HepG2 (cell line): Measurements from ENCODE around the gene DACT2. TPM values are rescaled to one million over a fixed set of nuclear protein-coding genes. Genes with fewer than 3 reads are reported as not detected.

Experiments
- ADNP ChIP-seq: sonication (generic); formaldehyde crosslinking; IDR thresholded peaks from 2 replicates; pipeline ENCODE4 v1.4.0; 2020; ENCODE audit warnings: missing genetic modification reagents
- CBFB ChIP-seq: sonication (generic); formaldehyde crosslinking; IDR thresholded peaks from 2 replicates; pipeline ENCODE4 v1.4.0; 2020; ENCODE audit warnings: missing genetic modification reagents
- CERS6 ChIP-seq: sonication (generic); formaldehyde crosslinking; IDR thresholded peaks from 2 replicates; pipeline ENCODE4 v1.5.0; 2020; ENCODE audit warnings: missing genetic modification reagents
- ELF3 ChIP-seq: IDR thresholded peaks from 2 replicates; pipeline ENCODE4 v1.6.1; 2016; ENCODE audit warnings: missing genetic modification reagents, missing compliant biosample characterization
- GTF3A ChIP-seq: sonication (generic); formaldehyde crosslinking; conservative IDR thresholded peaks from 2 replicates; pipeline ENCODE4 v1.4.0; 2020; ENCODE audit warnings: mild to moderate bottlenecking, missing genetic modification reagents
- KDM6A ChIP-seq: IDR thresholded peaks from 2 replicates; pipeline ENCODE4 v1.6.1; 2016; ENCODE audit warnings: low read depth
- MTF1 ChIP-seq: sonication (generic); formaldehyde crosslinking; IDR thresholded peaks from 2 replicates; pipeline ENCODE4 v1.5.0; 2020; ENCODE audit warnings: missing genetic modification reagents
- MXD4 ChIP-seq: IDR thresholded peaks from 2 replicates; pipeline ENCODE4 v1.6.1; 2016; ENCODE audit warnings: mild to moderate bottlenecking, missing biosample characterization, missing genetic modification reagents
- SAFB2 ChIP-seq: sonication (generic); formaldehyde crosslinking; IDR thresholded peaks from 2 replicates; pipeline ENCODE4 v1.5.1; 2020; ENCODE audit warnings: missing genetic modification reagents, low read depth, mild to moderate bottlenecking, borderline replicate concordance
- ZC3H13 ChIP-seq: sonication (generic); formaldehyde crosslinking; IDR thresholded peaks from 2 replicates; pipeline ENCODE4 v1.8.1; 2023; ENCODE audit warnings: mild to moderate bottlenecking, missing genetic modification reagents, moderate library complexity
- ZFP36L1 ChIP-seq: sonication (generic); formaldehyde crosslinking; IDR thresholded peaks from 2 replicates; pipeline ENCODE4 v1.8.0; 2022; ENCODE audit warnings: mild to moderate bottlenecking, missing genetic modification reagents, moderate library complexity
- ZNF451 ChIP-seq: sonication (generic); formaldehyde crosslinking; IDR thresholded peaks from 2 replicates; pipeline ENCODE4 v1.5.0; 2020; ENCODE audit warnings: mild to moderate bottlenecking, missing genetic modification reagents
- ZNF777 ChIP-seq: sonication (generic); formaldehyde crosslinking; IDR thresholded peaks from 2 replicates; pipeline ENCODE4 v1.4.0; 2020; ENCODE audit warnings: missing genetic modification reagents
- polyA plus RNA-seq, 8 experiments: library from polyadenylated mRNA; depleted of rRNA in 3 of 8; stranded (reverse) in 7 of 8; unstranded in 1 of 8; fragments of >200 nt; fragmentation: Illumina TruSeq in 4 of 8; extraction: Trizol in 4 of 8; gene quantifications; 2 replicates each; pipeline versions ENCODE4 v1.2.1 to v1.2.3, GENCODE V29; 2011 to 2016; ENCODE audit warnings: low read depth in 4 of 8, missing spikeins in 1 of 8, mixed read lengths in 1 of 8; ENCODE audit not compliant: insufficient read depth in 1 of 8
- total RNA-seq, 5 experiments: library from RNA; depleted of rRNA; stranded (reverse); fragments of >200 nt; fragmentation: Illumina TruSeq; extraction: Trizol; gene quantifications; 2 replicates each; pipeline ENCODE4 v1.2.3, GENCODE V29; 2016; ENCODE audit warnings: low read depth in 1 of 5
- TF ChIP-seq, protein P1 (sequence below): sonication (generic); formaldehyde crosslinking; IDR thresholded peaks from 2 replicates; pipeline ENCODE4 v1.5.0; 2020; ENCODE audit warnings: mild to moderate bottlenecking, missing genetic modification reagents, borderline replicate concordance
- TF ChIP-seq, protein P2 (sequence below): sonication (generic); formaldehyde crosslinking; IDR thresholded peaks from 2 replicates; pipeline ENCODE4 v1.5.0; 2020; ENCODE audit warnings: mild to moderate bottlenecking, missing genetic modification reagents
- TF ChIP-seq, protein P3 (sequence below): sonication (generic); formaldehyde crosslinking; IDR thresholded peaks from 2 replicates; pipeline ENCODE4 v1.8.0; 2022; ENCODE audit warnings: missing genetic modification reagents, mild to moderate bottlenecking, inconsistent platforms, borderline replicate concordance

Gene DACT2
- total and polyA plus RNA-seq, 2 of the 13 experiments (the other 11 are each of a cell fraction or from before 2014, with no cell fraction given), result 0.15 TPM; not detected in 1

- TF ChIP-seq ELF3, result peak; percentile 90
- TF ChIP-seq, protein P1, sequence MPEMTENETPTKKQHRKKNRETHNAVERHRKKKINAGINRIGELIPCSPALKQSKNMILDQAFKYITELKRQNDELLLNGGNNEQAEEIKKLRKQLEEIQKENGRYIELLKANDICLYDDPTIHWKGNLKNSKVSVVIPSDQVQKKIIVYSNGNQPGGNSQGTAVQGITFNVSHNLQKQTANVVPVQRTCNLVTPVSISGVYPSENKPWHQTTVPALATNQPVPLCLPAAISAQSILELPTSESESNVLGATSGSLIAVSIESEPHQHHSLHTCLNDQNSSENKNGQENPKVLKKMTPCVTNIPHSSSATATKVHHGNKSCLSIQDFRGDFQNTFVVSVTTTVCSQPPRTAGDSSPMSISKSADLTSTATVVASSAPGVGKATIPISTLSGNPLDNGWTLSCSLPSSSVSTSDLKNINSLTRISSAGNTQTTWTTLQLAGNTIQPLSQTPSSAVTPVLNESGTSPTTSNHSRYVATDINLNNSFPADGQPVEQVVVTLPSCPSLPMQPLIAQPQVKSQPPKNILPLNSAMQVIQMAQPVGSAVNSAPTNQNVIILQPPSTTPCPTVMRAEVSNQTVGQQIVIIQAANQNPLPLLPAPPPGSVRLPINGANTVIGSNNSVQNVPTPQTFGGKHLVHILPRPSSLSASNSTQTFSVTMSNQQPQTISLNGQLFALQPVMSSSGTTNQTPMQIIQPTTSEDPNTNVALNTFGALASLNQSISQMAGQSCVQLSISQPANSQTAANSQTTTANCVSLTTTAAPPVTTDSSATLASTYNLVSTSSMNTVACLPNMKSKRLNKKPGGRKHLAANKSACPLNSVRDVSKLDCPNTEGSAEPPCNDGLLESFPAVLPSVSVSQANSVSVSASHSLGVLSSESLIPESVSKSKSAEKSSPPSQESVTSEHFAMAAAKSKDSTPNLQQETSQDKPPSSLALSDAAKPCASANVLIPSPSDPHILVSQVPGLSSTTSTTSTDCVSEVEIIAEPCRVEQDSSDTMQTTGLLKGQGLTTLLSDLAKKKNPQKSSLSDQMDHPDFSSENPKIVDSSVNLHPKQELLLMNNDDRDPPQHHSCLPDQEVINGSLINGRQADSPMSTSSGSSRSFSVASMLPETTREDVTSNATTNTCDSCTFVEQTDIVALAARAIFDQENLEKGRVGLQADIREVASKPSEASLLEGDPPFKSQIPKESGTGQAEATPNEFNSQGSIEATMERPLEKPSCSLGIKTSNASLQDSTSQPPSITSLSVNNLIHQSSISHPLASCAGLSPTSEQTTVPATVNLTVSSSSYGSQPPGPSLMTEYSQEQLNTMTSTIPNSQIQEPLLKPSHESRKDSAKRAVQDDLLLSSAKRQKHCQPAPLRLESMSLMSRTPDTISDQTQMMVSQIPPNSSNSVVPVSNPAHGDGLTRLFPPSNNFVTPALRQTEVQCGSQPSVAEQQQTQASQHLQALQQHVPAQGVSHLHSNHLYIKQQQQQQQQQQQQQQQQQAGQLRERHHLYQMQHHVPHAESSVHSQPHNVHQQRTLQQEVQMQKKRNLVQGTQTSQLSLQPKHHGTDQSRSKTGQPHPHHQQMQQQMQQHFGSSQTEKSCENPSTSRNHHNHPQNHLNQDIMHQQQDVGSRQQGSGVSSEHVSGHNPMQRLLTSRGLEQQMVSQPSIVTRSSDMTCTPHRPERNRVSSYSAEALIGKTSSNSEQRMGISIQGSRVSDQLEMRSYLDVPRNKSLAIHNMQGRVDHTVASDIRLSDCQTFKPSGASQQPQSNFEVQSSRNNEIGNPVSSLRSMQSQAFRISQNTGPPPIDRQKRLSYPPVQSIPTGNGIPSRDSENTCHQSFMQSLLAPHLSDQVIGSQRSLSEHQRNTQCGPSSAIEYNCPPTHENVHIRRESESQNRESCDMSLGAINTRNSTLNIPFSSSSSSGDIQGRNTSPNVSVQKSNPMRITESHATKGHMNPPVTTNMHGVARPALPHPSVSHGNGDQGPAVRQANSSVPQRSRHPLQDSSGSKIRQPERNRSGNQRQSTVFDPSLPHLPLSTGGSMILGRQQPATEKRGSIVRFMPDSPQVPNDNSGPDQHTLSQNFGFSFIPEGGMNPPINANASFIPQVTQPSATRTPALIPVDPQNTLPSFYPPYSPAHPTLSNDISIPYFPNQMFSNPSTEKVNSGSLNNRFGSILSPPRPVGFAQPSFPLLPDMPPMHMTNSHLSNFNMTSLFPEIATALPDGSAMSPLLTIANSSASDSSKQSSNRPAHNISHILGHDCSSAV, result no peak
- TF ChIP-seq ZC3H13 (CRISPR knock-in tag), result no peak
- TF ChIP-seq ZNF777 (CRISPR knock-in tag), result no peak
- TF ChIP-seq MTF1, result no peak
- TF ChIP-seq CERS6 (CRISPR knock-in tag), result no peak
- TF ChIP-seq ZFP36L1 (CRISPR knock-in tag), result no peak
- TF ChIP-seq, protein P2, sequence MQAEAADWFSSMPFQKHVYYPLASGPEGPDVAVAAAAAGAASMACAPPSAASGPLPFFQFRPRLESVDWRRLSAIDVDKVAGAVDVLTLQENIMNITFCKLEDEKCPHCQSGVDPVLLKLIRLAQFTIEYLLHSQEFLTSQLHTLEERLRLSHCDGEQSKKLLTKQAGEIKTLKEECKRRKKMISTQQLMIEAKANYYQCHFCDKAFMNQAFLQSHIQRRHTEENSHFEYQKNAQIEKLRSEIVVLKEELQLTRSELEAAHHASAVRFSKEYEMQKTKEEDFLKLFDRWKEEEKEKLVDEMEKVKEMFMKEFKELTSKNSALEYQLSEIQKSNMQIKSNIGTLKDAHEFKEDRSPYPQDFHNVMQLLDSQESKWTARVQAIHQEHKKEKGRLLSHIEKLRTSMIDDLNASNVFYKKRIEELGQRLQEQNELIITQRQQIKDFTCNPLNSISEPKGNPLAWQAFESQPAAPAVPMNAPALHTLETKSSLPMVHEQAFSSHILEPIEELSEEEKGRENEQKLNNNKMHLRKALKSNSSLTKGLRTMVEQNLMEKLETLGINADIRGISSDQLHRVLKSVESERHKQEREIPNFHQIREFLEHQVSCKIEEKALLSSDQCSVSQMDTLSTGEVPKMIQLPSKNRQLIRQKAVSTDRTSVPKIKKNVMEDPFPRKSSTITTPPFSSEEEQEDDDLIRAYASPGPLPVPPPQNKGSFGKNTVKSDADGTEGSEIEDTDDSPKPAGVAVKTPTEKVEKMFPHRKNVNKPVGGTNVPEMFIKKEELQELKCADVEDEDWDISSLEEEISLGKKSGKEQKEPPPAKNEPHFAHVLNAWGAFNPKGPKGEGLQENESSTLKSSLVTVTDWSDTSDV (CRISPR knock-in tag), result no peak
- 0 out of 2 replicates have a peak, but pooled peaks have one; percentile 47 for TF ChIP-seq CBFB (CRISPR knock-in tag)
- peak; percentile 81 for TF ChIP-seq KDM6A (CRISPR knock-in tag)
- TF ChIP-seq ZNF451, result 0 out of 2 replicates have a peak, but pooled peaks have one; percentile 60
- TF ChIP-seq GTF3A, result no peak
- no peak for TF ChIP-seq MXD4 (CRISPR knock-in tag)
- TF ChIP-seq SAFB2, result no peak
- TF ChIP-seq, protein P3, sequence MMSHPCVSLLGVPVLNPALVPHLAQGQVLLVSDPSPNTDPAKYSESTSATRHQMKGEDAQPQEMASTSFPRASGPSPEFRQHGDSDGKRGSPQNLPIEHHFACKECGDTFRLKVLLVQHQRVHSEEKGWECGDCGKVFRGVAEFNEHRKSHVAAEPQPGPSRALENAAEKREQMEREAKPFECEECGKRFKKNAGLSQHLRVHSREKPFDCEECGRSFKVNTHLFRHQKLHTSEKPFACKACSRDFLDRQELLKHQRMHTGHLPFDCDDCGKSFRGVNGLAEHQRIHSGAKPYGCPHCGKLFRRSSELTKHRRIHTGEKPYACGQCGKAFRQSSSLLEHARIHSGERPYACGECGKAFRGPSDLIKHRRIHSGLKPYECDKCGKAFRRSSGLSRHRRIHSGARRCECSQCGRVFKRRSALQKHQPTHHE (CRISPR knock-in tag), result no peak
- TF ChIP-seq ADNP, result no peak
Observed at GRCh38 chr6:168326294-168327261, 7.0 kb upstream of the DACT2 start (continued).
